Urinary bladder (tissue), 4 donors: Measurements from ENCODE around the gene C1orf116. TPM values are rescaled to one million over a fixed set of nuclear protein-coding genes. Genes with fewer than 3 reads are reported as not detected.

Experiments used
- DNase-seq: peaks from one replicate; pipeline ENCODE4 v3.0.0-alpha.2; 2015; ENCODE audit errors: extremely low spot score
- H3K27ac ChIP-seq: one replicate; pipeline ENCODE4 v1.5.1; 2013; ENCODE audit warnings: low read depth, mild to moderate bottlenecking, moderate library complexity
- H3K36me3 ChIP-seq: one replicate; pipeline ENCODE4 v1.6.1; 2013; ENCODE audit warnings: mild to moderate bottlenecking, moderate library complexity; ENCODE audit not compliant: insufficient read depth
- H3K4me1 ChIP-seq: one replicate; pipeline ENCODE4 v1.6.1; 2013; ENCODE audit warnings: mild to moderate bottlenecking, moderate library complexity; ENCODE audit not compliant: insufficient read depth
- H3K4me3 ChIP-seq: one replicate; pipeline ENCODE4 v1.5.1; 2013; ENCODE audit warnings: low read depth, low read length
- whole genome bisulfite sequencing: extraction: QIAGEN DNeasy Blood & Tissue Kit; methylation state at CpG from one replicate; pipeline ENCODE4 v1.1.7; 2013; 5-methylcytosine and 5-hydroxymethylcytosine counted together
- polyA plus RNA-seq: library from polyadenylated mRNA; stranded (reverse); fragments of 200-250 nt; gene quantifications from one replicate; pipeline ENCODE4 v1.2.3, GENCODE V29; 2013
- total RNA-seq: library from RNA; depleted of rRNA; stranded (reverse); fragments of >200 nt; gene quantifications from one replicate; pipeline ENCODE4 v1.2.3, GENCODE V29; 2014
- donor health status: healthy with polysubstance abuse.
- donor health status: healthy.

The C1orf116 gene
- total and polyA plus RNA-seq, 2 donors = 2.7 to 6.2 TPM

DNA sequence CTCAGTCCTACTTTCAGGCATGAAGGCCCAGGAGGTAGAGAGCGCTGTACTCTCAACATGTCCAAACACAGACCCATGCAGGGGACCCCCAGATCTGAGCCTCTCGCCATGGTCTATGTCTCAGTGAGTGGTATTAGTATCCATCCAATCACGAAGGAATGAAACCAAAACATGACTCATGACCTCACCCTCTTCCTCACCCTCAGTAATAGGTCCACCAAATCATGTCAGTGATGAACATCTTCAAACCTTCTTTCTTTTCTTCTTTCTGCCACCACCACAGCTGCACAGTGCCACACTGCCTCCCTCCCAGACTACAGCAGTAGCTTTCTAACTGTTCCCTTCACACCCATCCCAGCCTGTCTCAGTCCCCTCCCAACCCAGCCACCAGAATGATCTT, 16.8 kb downstream of the C1orf116 start:
- Histone ChIP-seq H3K4me3 (no peak overlapping the region), H3K4me1 (no peaks in the 10 kb centered on the region), H3K36me3 (no peaks in the 10 kb centered on the region), H3K27ac (no peak overlapping the region)
- no peak for DNase-seq
- 89% methylated on average over 3 of the region's 3 CpGs for WGBS

DNA sequence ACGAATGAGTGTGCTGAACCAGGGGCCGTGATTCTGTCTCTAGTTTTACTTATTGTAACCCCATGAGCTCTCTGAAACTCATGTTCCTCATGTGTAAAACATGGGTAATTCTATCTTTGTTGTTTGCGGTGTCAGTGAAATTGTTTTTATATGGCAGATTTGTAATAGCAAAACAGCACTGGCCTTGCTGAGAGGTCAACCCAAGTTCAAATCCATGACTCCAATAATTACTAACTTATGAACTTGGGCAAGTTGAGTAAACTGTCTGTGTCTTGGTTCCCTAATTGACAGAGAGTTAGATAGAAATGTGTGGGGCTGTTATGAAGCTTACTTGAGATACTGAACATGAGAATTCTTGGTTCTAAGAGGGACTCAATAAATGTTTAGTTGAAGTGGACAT, 17.8 kb downstream of the C1orf116 start:
- H3K4me1 ChIP-seq = no peaks in the 10 kb centered on the region
- H3K27ac ChIP-seq = no peak overlapping the region
- no peak overlapping the region for H3K4me3 ChIP-seq
- DNase-seq = no peak
- no peaks in the 10 kb centered on the region for H3K36me3 ChIP-seq
- 88% methylated on average over 3 of the region's 3 CpGs for WGBS

DNA sequence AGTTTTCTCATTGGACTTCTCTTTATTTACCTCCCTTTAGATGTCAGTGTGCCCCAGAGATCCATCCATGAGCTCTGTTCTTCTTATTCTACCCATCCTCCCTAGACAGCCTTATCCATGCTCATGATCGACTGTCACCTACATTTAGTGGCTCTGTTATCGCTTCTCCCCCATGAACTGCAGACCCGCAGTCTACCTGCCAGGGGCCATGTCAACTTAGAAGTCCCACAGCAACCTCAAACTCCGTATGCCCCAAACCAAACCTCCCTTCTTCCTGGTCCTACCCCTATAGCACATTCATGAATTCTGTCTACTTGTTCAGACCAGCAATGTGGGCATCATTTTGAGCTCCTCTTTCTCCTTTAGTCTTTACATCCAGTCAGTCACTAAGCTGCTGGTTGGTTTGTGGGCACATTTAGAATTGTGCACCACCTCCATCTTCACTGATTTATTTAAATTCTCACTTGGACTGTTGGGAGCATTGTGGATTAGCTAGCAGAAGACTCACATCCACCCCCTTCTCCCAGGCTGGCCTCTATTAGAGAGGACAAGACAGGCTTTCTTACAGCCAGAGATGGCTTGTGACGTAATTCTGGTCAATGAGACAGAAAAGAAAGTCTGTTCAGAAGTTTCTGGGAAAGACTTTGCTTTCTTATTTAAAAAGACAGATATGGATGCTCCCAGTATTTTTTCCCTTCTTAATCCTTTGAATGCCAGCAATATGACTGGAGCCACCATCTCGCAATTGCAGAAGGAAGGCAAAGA, 19.1 kb downstream of the C1orf116 start:
- Histone ChIP-seq H3K36me3 (no peaks in the 10 kb centered on the region), H3K27ac (no peak overlapping the region), H3K4me3 (no peak overlapping the region), H3K4me1 (no peaks in the 10 kb centered on the region)
- no peak for DNase-seq
- WGBS = 65% methylated on average over 6 of the region's 6 CpGs

DNA sequence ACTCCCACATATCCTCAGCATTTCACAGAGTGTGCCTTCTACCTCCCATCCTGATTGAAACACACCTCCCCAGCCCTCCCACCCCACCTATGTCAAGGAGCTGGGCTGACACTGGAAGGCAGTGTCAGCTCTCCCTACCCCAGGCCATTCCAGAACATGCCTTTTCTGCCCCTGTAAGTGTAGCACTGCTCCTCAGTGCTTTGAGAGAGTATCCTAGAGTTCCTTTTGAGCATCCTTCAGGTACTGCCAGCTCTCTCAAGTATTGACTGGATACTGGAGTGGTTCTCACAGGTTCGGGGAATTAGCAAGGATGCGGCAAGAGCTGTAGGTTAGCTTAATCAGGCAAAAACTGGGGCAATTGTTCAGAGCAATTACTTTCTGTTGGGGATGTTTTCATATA, 21.8 kb downstream of the C1orf116 start:
- Histone ChIP-seq H3K4me3 (no peak overlapping the region), H3K4me1 (no peaks in the 10 kb centered on the region), H3K27ac (no peak overlapping the region), H3K36me3 (no peaks in the 10 kb centered on the region)
- no peak for DNase-seq
- WGBS = 99% methylated on average over 2 of the region's 2 CpGs

DNA sequence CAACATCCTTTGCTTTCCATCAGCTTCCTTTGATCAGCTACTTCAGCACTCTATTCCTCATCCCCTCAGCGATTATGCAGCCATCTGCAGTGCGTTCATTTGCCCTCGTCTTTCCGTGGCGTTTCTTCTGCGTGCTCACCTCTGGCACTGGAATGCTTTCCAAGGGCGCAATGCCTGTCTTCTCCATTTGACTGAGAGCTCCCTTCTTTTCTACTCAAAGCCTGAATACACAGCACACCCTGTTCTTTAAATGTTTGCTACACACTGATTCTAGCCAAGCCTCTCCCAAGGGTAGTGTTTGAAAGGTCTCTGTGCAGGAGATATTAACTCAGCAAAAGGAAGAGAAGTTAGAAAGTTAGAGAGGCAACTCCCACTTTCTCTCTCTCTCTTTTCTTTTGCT, 22.6 kb downstream of the C1orf116 start:
- Histone ChIP-seq H3K4me1 (no peaks in the 10 kb centered on the region), H3K4me3 (no peak overlapping the region), H3K36me3 (no peaks in the 10 kb centered on the region), H3K27ac (no peak overlapping the region)
- no peak for DNase-seq
- WGBS = 81% methylated on average over 7 of the region's 7 CpGs

DNA sequence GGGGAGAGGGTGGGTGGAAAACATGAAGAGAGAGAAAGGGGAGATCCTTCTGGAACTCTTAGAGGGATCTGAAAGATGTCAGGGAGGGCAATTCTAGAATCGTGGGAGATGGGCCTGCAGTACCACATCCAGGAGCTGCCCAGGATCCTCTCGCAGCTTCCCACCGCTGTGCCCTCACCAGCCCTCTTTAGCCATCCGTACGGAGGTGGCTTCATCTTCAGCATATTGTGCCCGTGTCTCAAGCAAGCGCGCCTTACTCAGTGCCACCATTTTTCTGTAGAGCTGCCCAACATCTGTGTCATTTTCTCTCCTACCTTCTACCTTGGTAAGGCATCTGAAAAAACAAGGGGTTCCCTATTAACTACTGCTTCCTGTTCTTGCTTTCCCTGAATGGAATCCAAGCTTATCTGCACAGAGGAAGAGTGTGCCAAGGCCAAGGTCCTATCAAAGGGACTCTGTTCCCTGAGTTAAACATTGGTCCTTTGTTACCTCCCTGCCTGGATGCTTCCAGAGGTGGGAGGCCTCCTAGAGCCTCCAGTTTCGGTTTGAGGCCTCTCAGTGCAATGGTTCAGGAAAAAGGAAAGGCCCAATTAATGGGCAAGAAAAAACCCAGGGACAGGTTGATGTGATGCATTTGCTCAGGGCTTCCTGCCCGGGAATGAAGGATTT, 23.2 kb downstream of the C1orf116 start:
- H3K4me3 ChIP-seq = no peak overlapping the region
- H3K36me3 ChIP-seq = no peaks in the 10 kb centered on the region
- no peak overlapping the region for H3K27ac ChIP-seq
- no peaks in the 10 kb centered on the region for H3K4me1 ChIP-seq
- 91% methylated on average over 10 of the region's 10 CpGs for WGBS
- no peak for DNase-seq

DNA sequence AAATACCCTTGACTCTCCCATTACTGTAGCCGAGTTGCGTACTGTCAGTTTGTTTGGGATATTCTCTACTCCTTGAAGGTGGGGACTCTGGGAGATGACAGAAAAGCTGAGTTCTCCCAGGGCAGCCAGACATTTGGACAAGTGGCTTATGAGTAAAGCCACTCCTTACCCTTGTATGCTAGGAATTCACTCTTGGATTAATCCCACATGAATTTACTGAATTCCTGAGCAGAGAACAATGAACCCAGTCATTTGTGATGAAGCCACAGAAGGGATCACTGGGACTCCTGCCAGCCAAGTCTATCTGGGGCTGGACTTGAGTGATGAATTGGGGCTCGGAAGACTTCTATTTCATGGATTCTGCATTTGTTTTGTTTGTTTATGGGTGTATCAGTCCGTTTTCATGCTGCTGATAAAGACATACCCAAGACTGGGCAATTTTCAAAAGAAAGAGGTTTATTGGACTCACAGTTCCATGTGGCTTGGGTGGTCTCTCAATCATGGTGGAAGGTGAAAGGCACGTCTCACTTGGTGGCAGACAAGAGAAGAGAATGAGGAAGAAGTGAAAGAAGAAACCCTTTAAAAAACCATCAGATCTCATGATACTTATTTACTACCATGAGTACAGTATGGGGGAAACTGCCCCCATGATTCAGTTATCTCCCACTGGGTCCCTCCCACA, 25.1 kb downstream of the C1orf116 start:
- Histone ChIP-seq H3K4me3 (no peak overlapping the region), H3K27ac (no peak overlapping the region), H3K36me3 (no peaks in the 10 kb centered on the region), H3K4me1 (no peaks in the 10 kb centered on the region)
- 60% methylated on average over 5 of the region's 5 CpGs for WGBS
- no peak for DNase-seq

DNA sequence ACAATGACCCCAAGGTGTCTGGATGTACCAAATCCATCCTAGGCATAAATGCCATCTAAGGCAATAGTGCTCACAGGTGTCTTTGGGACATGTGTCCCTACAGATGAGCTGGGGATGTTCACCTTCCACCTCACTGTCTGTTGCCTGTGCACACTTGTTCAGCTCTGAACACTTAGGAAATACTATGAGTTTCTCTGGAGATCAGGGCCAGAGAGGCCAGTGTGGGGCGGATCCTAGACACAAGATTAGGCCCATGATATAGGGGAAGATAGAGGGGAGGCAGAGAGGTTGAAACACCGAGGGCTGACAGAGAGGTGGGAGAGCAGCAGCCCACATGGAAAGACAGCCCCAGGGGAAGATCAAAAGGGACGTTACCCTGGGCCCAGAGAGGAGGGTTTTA, 25.6 kb downstream of the C1orf116 start:
- H3K36me3 ChIP-seq = no peaks in the 10 kb centered on the region
- H3K4me1 ChIP-seq = no peaks in the 10 kb centered on the region
- no peak overlapping the region for H3K4me3 ChIP-seq
- no peak overlapping the region for H3K27ac ChIP-seq
- 68% methylated on average over 3 of the region's 3 CpGs for WGBS
- DNase-seq = no peak

DNA sequence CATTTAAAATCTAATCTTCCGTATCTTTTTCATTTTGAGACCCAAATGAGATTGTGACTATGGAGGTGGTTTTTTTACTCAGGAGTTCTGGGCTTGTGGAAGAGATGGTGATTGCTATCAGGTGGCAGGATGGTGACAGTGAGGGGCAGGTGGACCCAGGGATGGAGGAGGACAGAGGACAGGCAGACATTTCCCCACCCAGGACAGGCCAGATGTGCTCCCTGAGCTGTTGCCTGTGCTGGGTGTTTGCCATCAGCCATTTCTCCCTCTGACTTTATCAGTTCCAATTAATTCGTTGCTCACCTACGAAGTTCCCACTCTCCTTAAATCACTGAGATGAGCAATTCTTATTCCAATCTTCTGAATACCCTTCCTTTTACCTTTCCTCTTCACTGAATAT, 26.5 kb downstream of the C1orf116 start:
- DNase-seq = no peak
- no peaks in the 10 kb centered on the region for H3K4me1 ChIP-seq
- H3K4me3 ChIP-seq = no peak overlapping the region
- H3K27ac ChIP-seq = no peak overlapping the region
- H3K36me3 ChIP-seq = no peaks in the 10 kb centered on the region
- whole genome bisulfite sequencing = 93% methylated on average over 3 of the region's 3 CpGs

DNA sequence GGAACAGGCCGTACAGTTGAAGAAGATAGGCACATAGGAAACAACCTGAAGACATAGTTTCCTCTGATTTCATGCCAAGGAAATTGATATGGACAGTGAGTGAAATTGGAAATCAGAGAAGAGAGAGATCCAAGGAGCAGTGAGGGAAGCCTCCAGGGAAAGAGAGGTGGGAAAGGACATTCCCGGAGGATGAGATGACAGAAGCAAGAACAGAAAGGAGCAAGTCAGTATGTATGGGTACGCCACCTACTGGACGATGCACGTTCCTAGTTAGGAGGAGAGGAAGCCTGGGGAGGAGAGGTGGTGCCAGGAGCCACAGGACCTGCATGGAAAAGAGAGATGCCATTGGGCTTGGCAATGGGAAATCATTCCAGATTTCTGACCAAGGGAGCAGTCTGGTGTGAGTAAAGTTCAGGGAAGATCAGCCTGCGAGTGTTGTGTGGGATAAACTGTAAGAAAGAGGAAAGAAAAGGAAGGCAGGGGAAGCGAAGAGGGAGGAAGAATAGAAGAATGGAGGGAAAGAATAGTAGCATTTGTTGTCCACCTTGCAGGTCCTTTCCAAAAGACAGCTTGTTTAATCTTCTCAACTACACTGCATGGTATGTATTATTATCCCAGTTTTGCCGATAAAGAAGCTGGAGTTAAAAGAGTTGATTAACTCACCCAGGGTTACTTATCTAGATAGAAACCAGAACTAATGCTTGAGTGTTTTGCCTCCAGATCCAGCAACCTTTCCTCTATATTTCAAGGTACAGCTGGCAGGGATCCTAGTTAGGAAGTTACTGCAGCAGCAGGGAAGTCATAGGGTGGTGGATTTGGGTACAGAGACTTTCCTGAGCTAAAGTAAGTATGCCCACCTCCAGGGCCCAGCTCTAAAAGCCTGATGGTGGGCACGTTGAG, 27.4 kb downstream of the C1orf116 start:
- no peak for DNase-seq
- no peak overlapping the region for H3K27ac ChIP-seq

DNA sequence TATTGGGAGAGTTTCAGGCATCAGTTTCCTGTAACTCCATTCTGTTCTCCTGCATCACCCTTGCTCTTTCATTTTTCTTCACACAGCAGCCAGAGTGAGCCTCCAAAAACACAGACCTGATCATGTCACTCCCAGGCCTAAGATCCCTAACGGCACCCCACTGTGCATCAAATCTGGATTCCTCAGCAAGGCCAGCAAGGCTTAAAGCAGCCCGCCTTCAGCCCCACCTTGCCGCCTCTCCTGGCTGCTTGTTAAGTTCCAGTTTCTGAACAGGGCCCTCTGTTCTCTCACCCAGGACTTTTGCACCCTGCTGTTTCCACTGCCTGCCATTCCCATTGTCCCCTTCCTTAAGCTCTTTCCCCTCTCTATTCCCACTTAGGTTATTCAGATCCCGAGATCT, 29.3 kb downstream of the C1orf116 start:
- H3K4me3 ChIP-seq = no peak overlapping the region
- no peak overlapping the region for H3K27ac ChIP-seq
- DNase-seq = no peak
- H3K4me1 ChIP-seq = no peaks in the 10 kb centered on the region
- WGBS = 80% methylated on average over 4 of the region's 4 CpGs
- no peaks in the 10 kb centered on the region for H3K36me3 ChIP-seq

More for the DNA sequence above, 27.4 kb downstream of the C1orf116 start:
- H3K36me3 ChIP-seq = no peaks in the 10 kb centered on the region
- no peak overlapping the region for H3K4me3 ChIP-seq
- WGBS = 45% methylated on average over 9 of the region's 9 CpGs
- no peaks in the 10 kb centered on the region for H3K4me1 ChIP-seq

DNA sequence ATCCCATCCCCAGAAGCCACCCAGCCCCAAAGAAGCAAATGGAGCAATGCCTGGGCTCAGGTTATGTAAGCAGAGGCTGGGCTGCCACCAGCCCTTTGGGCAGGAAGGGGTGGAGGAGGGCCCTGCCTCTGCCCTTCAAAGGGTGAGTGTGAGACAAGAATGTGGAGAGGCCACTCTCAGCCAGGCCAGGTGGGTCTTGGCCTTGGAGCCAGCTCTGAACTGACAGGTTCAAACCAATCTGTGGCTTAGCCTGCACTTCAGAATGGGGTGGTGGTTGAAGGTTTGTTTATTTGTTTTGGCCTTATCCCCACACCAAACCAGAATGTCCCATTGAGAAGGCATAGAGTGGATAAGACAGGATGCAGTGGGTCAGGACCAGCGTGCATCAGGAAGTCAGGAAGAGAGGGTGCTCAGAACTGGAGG, 29.8 kb downstream of the C1orf116 start:
- DNase-seq = no peak

DNA sequence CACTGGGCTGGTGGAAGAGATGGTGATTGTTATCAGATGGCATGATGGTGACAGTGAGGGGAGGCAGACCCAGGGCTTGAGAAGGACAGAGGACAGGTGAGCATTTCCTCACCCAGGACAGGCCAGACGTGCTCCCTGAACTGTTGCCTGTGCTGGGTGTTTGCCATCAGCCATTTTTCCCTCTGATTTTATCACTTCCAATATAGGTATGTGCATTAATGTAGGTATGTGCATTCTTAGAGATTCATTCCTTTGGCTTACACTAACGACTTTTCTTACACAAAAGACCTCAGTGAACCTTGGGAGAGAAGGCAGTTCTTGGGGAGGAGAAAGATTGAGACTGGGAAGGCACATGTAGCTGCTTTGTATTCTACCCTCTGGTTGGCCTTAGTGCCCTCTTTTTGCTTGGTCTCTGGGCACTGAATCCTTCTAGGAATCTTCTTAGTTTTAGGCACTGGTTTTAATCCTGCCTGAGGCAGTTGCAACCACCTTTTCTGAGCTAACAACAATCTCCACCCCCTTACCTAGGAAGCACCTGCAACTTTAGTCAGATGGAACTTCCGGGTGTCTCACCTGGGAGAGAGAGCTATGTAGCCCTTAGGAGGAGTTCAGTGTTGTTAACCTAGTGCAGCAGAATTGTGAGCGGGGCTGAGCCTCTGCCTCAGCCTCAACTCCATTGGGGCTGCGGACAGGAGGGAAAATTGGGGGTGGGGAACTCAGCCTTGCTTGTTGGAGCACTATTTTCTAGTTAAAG, 30.9 kb downstream of the C1orf116 start:
- Histone ChIP-seq H3K27ac (peak overlapping the region; percentile 71), H3K36me3 (no peaks in the 10 kb centered on the region), H3K4me1 (no peaks in the 10 kb centered on the region), H3K4me3 (no peak overlapping the region)
- 78% methylated on average over 5 of the region's 5 CpGs for WGBS
- no peak for DNase-seq

More for the DNA sequence above, 29.8 kb downstream of the C1orf116 start:
- Histone ChIP-seq H3K4me3 (no peak overlapping the region), H3K36me3 (no peaks in the 10 kb centered on the region), H3K27ac (no peak overlapping the region), H3K4me1 (no peaks in the 10 kb centered on the region)
- 65% methylated on average over 1 of the region's 1 CpG for WGBS
